ENCODE data around the gene MIA.
A peak's percentile ranks its signal among the peaks of the same experiment; 100 is the strongest.
"Not testable (repeated sequence)": the region's sequence is repeated elsewhere in the genome, so short reads cannot be mapped to it uniquely, and the experiment has no call there.

MIA gene

GRCh38 chr19:40780582-40780981 lies 5.3 kb downstream of the MIA start:
- DNase-seq (ENCODE audit: low spot score) = no peak

GRCh38 chr19:40781140-40781539 lies 5.8 kb downstream of the MIA start:
- no peak for DNase-seq (ENCODE audit: low spot score)

- DNase-seq (ENCODE audit: low spot score) = no peak
These were observed 8.4 kb downstream of the MIA start for GRCh38 chr19:40783711-40784110.

- not testable (repeated sequence) for DNase-seq (ENCODE audit: low spot score)
These were observed 8.8 kb downstream of the MIA start for GRCh38 chr19:40784146-40784545.

GRCh38 chr19:40785526-40785925 lies 10.2 kb downstream of the MIA start:
- DNase-seq (ENCODE audit: low spot score) = no peak

- DNase-seq (ENCODE audit: low spot score) = no peak
These were observed 11.0 kb downstream of the MIA start for GRCh38 chr19:40786060-40787037.

- no peak for DNase-seq (ENCODE audit: low spot score)
These were observed 16.0 kb downstream of the MIA start for GRCh38 chr19:40791349-40791748.

GRCh38 chr19:40791996-40792395 lies 16.7 kb downstream of the MIA start:
- DNase-seq (ENCODE audit: low spot score) = no peak

- DNase-seq (ENCODE audit: low spot score) = no peak
These were observed 22.0 kb downstream of the MIA start for GRCh38 chr19:40797166-40797962.

GRCh38 chr19:40797963-40798682 lies 22.8 kb downstream of the MIA start:
- DNase-seq (ENCODE audit: low spot score) = peak; percentile 73

GRCh38 chr19:40798683-40799557 lies 23.6 kb downstream of the MIA start, which contains the start of gene EGLN2:
Gene EGLN2, plus strand, starts transcription at chr19:40799191. Its CDS starts 1,382 bp downstream, at chr19:40800573.
- DNase-seq (ENCODE audit: low spot score) = peak; percentile 100

GRCh38 chr19:40799558-40800338 lies 24.4 kb downstream of the MIA start:
- no peak for DNase-seq (ENCODE audit: low spot score)

- no peak for DNase-seq (ENCODE audit: low spot score)
These were observed 25.1 kb downstream of the MIA start for GRCh38 chr19:40800339-40800996.

- DNase-seq (ENCODE audit: low spot score) = no peak
These were observed 25.7 kb downstream of the MIA start for GRCh38 chr19:40800997-40801377.

- no peak for DNase-seq (ENCODE audit: low spot score)
These were observed 26.3 kb downstream of the MIA start for GRCh38 chr19:40801426-40802299.

- DNase-seq (ENCODE audit: low spot score) = no peak
These were observed 27.2 kb downstream of the MIA start for GRCh38 chr19:40802300-40803169.

- no peak for DNase-seq (ENCODE audit: low spot score)
These were observed 28.0 kb downstream of the MIA start for GRCh38 chr19:40803170-40803856.
